Measurements from ENCODE around the gene ACAP1. TPM values are rescaled to one million over a fixed set of nuclear protein-coding genes. Genes with fewer than 3 reads are reported as not detected.
A peak's percentile ranks its signal among the peaks of the same experiment; 100 is the strongest.

ACAP1 gene
- total RNA-seq, 6 donors from 2014 or later, result 8.5 to 114 (median 22.8) TPM

- ATAC-seq (ENCODE audit: low FRiP score in 2 of 2) (peak; percentile 94 to 97), DNase-seq (peak; percentile 98)
- H3K4me3 ChIP-seq, result peak within 1 kb of the TSS; percentile 90 to 100 (median 99)
- H3K4me1 ChIP-seq, result peaks cover 17 to 32% (median 20%) of the 10 kb centered on the region in 4 donors
- H3K27ac ChIP-seq, result peak within 1 kb of the TSS; percentile 97 to 100 (median 98)
- 0% methylated on average over 63 to 64 of the region's 64 CpGs for WGBS, 2 donors
- peak; percentile 83 to 88 for TF ChIP-seq POLR2AphosphoS5 (IDR thresholded peaks at IDR 0.05)
- peak in 3 of 4 donors; percentile 57 to 92 (median 85) for TF ChIP-seq POLR2A (IDR thresholded peaks at IDR 0.05)
- peak in 1 of 6 experiments; percentile 8 for TF ChIP-seq CTCF (IDR thresholded peaks at IDR 0.05)
- TF ChIP-seq EP300 (IDR thresholded peaks at IDR 0.05), result no peak
- no peaks in the 10 kb centered on the region for H3K27me3 ChIP-seq
- peaks cover 9 to 26% (median 22%) of the 10 kb centered on the region in 4 donors for H3K36me3 ChIP-seq
- no peaks in the 10 kb centered on the region for H3K9me3 ChIP-seq
Observed at GRCh38 chr17:7306911-7307685, 29.2 kb upstream of the ACAP1 start, which contains the start of gene EIF5A. Gene EIF5A, plus strand, starts transcription at chr17:7307628. Its CDS starts 2,008 bp downstream, at chr17:7309636.

- peaks cover 19 to 38% (median 20%) of the 10 kb centered on the region in 4 donors for H3K4me1 ChIP-seq
- peak in 1 of 2 donors; percentile 47 for ATAC-seq (ENCODE audit: low FRiP score in 2 of 2)
- peaks cover 17 to 35% (median 30%) of the 10 kb centered on the region in 4 donors for H3K36me3 ChIP-seq
- H3K27me3 ChIP-seq, result no peaks in the 10 kb centered on the region
- peak overlapping the region; percentile 90 to 100 (median 99) for H3K4me3 ChIP-seq
- peak overlapping the region; percentile 97 to 100 (median 98) for H3K27ac ChIP-seq
- H3K9me3 ChIP-seq, result no peaks in the 10 kb centered on the region
- 0% methylated on average over 14 to 63 of the region's 104 CpGs for WGBS, 2 donors
- peak in 2 of 4 donors; percentile 64 to 92 for TF ChIP-seq POLR2A (IDR thresholded peaks at IDR 0.05)
- peak in 4 of 6 experiments; percentile 17 to 56 (median 36) for TF ChIP-seq CTCF (IDR thresholded peaks at IDR 0.05)
- no peak for TF ChIP-seq EP300 (IDR thresholded peaks at IDR 0.05)
- no peak for TF ChIP-seq POLR2AphosphoS5 (IDR thresholded peaks at IDR 0.05)
- peak; percentile 38 to 95 for DNase-seq
Observed at GRCh38 chr17:7307686-7308624, 28.4 kb upstream of the ACAP1 start.

GRCh38 chr17:7308625-7309433, 27.5 kb upstream of the ACAP1 start:
- TF ChIP-seq EP300 (IDR thresholded peaks at IDR 0.05) (no peak), POLR2A (IDR thresholded peaks at IDR 0.05) (peak in 2 of 4 donors; percentile 24 to 45), CTCF (IDR thresholded peaks at IDR 0.05) (no peak), POLR2AphosphoS5 (IDR thresholded peaks at IDR 0.05) (peak; percentile 17 to 57)
- ATAC-seq (ENCODE audit: low FRiP score in 2 of 2) (peak; percentile 59 to 71), DNase-seq (peak in 1 of 2 donors; percentile 88)
- H3K27ac ChIP-seq, result peak overlapping the region; percentile 97 to 100 (median 98)
- peak overlapping the region; percentile 90 to 100 (median 99) for H3K4me3 ChIP-seq
- no peaks in the 10 kb centered on the region for H3K9me3 ChIP-seq
- H3K36me3 ChIP-seq, result peaks cover 26 to 43% (median 39%) of the 10 kb centered on the region in 4 donors
- peaks cover 24 to 47% (median 28%) of the 10 kb centered on the region in 4 donors for H3K4me1 ChIP-seq
- H3K27me3 ChIP-seq, result no peaks in the 10 kb centered on the region
- WGBS, 2 donors, result 0 to 1% methylated on average over 13 to 14 of the region's 14 CpGs

- ATAC-seq (ENCODE audit: low FRiP score in 2 of 2) (no peak), DNase-seq (no peak)
- Histone ChIP-seq H3K9me3 (no peaks in the 10 kb centered on the region), H3K27ac (peak overlapping the region; percentile 97 to 100 (median 98)), H3K36me3 (peaks cover 27 to 48% (median 41%) of the 10 kb centered on the region in 4 donors), H3K4me1 (peaks cover 32 to 55% (median 36%) of the 10 kb centered on the region in 4 donors), H3K4me3 (peak overlapping the region in 1 of 4 donors; percentile 90), H3K27me3 (no peaks in the 10 kb centered on the region)
- TF ChIP-seq POLR2AphosphoS5 (IDR thresholded peaks at IDR 0.05) (no peak), CTCF (IDR thresholded peaks at IDR 0.05) (no peak), POLR2A (IDR thresholded peaks at IDR 0.05) (no peak), EP300 (IDR thresholded peaks at IDR 0.05) (no peak)
- 82 to 83% methylated on average over 12 of the region's 12 CpGs for WGBS, 2 donors
Observed at GRCh38 chr17:7309628-7310027, 26.7 kb upstream of the ACAP1 start.

All from upper lobe of left lung (tissue), 6 donors.